Measurements from ENCODE around the gene CDH23. TPM values are rescaled to one million over a fixed set of nuclear protein-coding genes. Genes with fewer than 3 reads are reported as not detected.

The CDH23 gene
- total RNA-seq, 1 experiment from 2014 or later = 7.8 TPM

- TF ChIP-seq CTCF (conservative IDR thresholded peaks at IDR 0.05) (no peak), EZH2 (IDR thresholded peaks at IDR 0.05; ENCODE audit: low read depth) (no peak)
- DNase-seq = no peak
- H4K20me1 ChIP-seq (ENCODE audit: insufficient read depth) = no peaks in the 10 kb centered on the region
- no peak overlapping the region for H3K27ac ChIP-seq
- no peak overlapping the region for H2AFZ ChIP-seq
- POLR2A ChIA-PET (ENCODE audit: unreplicated experiment) = no interaction called here
- H3K4me2 ChIP-seq = no peak overlapping the region
- no peaks in the 10 kb centered on the region for H3K9me2 ChIP-seq (ENCODE audit: insufficient read depth)
- intact Hi-C loops (cut with micrococcal nuclease; ENCODE audit: unreplicated experiment) = no loop called here
- H3K36me3 ChIP-seq (ENCODE audit: low read depth) = no peaks in the 10 kb centered on the region
- no peaks in the 10 kb centered on the region for H3K9me3 ChIP-seq (ENCODE audit: insufficient read depth, low read depth)
- no TSS peak for BruUV-seq (replicated peaks)
- no peaks in the 10 kb centered on the region for H3K4me1 ChIP-seq (replicated peaks; ENCODE audit: insufficient read depth)
- H3K27me3 ChIP-seq (ENCODE audit: insufficient read depth, low read depth) = no peaks in the 10 kb centered on the region
- H3F3A ChIP-seq (ENCODE audit: insufficient read depth, low read depth) = no peaks in the 10 kb centered on the region
- no peaks in the 10 kb centered on the region for H3K79me2 ChIP-seq (ENCODE audit: low read depth)
- CTCF ChIA-PET = interaction anchor here (0.6 kb wide), 1 partner anchor 371 kb away, joined by 6 read pairs; no protein-coding TSS in a partner anchor
- H3K4me3 ChIP-seq = no peak overlapping the region
These were observed 162.3 kb downstream of the CDH23 start for GRCh38 chr10:71558991-71559390.

- no peak overlapping the region for H3K4me3 ChIP-seq
- intact Hi-C loops (cut with micrococcal nuclease; ENCODE audit: unreplicated experiment) = no loop called here
- POLR2A ChIA-PET (ENCODE audit: unreplicated experiment) = interaction anchor here (0.6 kb wide), 1 partner anchor 245 kb away, joined by 3 read pairs; no protein-coding TSS in a partner anchor
These were observed 164.4 kb downstream of the CDH23 start for GRCh38 chr10:71561003-71561574.

DNA sequence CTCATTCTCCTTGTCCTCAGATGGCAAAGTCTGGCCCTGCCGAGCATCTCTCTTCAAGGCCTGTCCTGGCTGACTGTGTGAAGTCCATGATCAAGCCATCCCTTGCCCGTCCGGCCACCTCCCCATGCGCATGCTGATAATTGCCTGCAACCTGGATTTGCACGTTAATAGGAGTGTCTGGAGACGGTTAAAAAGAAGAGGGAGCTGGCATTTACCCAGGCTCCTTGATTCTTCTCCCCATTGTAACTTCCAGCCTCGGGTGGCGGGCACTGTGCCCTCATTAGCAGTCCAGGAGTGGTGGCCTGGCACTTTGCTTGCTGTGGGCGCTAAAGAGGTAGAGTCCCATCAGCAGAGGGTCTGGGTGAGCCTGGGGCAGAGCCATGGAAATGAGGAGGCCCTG lies 165.5 kb downstream of the CDH23 start:
- H2AFZ ChIP-seq = no peak overlapping the region
- no peaks in the 10 kb centered on the region for H3K4me1 ChIP-seq (replicated peaks; ENCODE audit: insufficient read depth)
- no peak overlapping the region for H3K4me3 ChIP-seq
- TF ChIP-seq CTCF (conservative IDR thresholded peaks at IDR 0.05) (no peak), EZH2 (IDR thresholded peaks at IDR 0.05; ENCODE audit: low read depth) (no peak)
- no peaks in the 10 kb centered on the region for H3K79me2 ChIP-seq (ENCODE audit: low read depth)
- ChIA-PET CTCF (no interaction called here), POLR2A (ENCODE audit: unreplicated experiment) (no interaction called here)
- H3K9me2 ChIP-seq (ENCODE audit: insufficient read depth) = no peaks in the 10 kb centered on the region
- H4K20me1 ChIP-seq (ENCODE audit: insufficient read depth) = no peaks in the 10 kb centered on the region; the same call in 1 of the 2 replicates
- H3K9me3 ChIP-seq (ENCODE audit: insufficient read depth, low read depth) = no peaks in the 10 kb centered on the region
- no peak overlapping the region for H3K4me2 ChIP-seq
- BruUV-seq (replicated peaks) = no TSS peak
- no peaks in the 10 kb centered on the region for H3K36me3 ChIP-seq (ENCODE audit: low read depth)
- no peaks in the 10 kb centered on the region for H3F3A ChIP-seq (ENCODE audit: insufficient read depth, low read depth)
- no peaks in the 10 kb centered on the region for H3K27me3 ChIP-seq (ENCODE audit: insufficient read depth, low read depth)
- intact Hi-C loops (cut with micrococcal nuclease; ENCODE audit: unreplicated experiment) = no loop called here
- no peak overlapping the region for H3K27ac ChIP-seq
- no peak for DNase-seq

More at GRCh38 chr10:71561003-71561574, 164.4 kb downstream of the CDH23 start:
- no peak for TF ChIP-seq EZH2 (IDR thresholded peaks at IDR 0.05; ENCODE audit: low read depth)
- TF ChIP-seq CTCF (conservative IDR thresholded peaks at IDR 0.05) = no peak
- Histone ChIP-seq H3K4me1 (replicated peaks; ENCODE audit: insufficient read depth) (no peaks in the 10 kb centered on the region), H3F3A (ENCODE audit: insufficient read depth, low read depth) (no peaks in the 10 kb centered on the region), H3K36me3 (ENCODE audit: low read depth) (no peaks in the 10 kb centered on the region), H3K27ac (no peak overlapping the region), H3K27me3 (ENCODE audit: insufficient read depth, low read depth) (no peaks in the 10 kb centered on the region), H3K79me2 (ENCODE audit: low read depth) (no peaks in the 10 kb centered on the region), H2AFZ (no peak overlapping the region), H3K4me2 (no peak overlapping the region), H3K9me3 (ENCODE audit: insufficient read depth, low read depth) (no peaks in the 10 kb centered on the region), H4K20me1 (ENCODE audit: insufficient read depth) (no peaks in the 10 kb centered on the region; the same call in 1 of the 2 replicates), H3K9me2 (ENCODE audit: insufficient read depth) (no peaks in the 10 kb centered on the region)
- DNase-seq = no peak
- no TSS peak for BruUV-seq (replicated peaks)
- CTCF ChIA-PET = interaction anchor here (0.6 kb wide), 1 partner anchor 11 kb away, joined by 3 read pairs; no protein-coding TSS in a partner anchor
